ENCODE results near the gene PPARG. TPM values are rescaled to one million over a fixed set of nuclear protein-coding genes. Genes with fewer than 3 reads are reported as not detected.

PPARG gene
- total and polyA plus RNA-seq, 8 donors = 3.3 to 52.0 (median 5.4) TPM

GRCh38 chr3:12436514-12437220 is 147.8 kb downstream of the PPARG start:
- intact Hi-C loops (cut with DNase I) = no loop called here
- H3K9me3 ChIP-seq = peaks cover 0 to 2% of the 10 kb centered on the region in 2 donors
- H3K36me3 ChIP-seq = no peaks in the 10 kb centered on the region
- no peaks in the 10 kb centered on the region for H3K4me1 ChIP-seq
- no peak overlapping the region for H3K4me3 ChIP-seq
- no peak for TF ChIP-seq CTCF (IDR thresholded peaks at IDR 0.05)
- peak; percentile 65 for ATAC-seq
- DNase-seq = peak in 1 of 4 donors; percentile 40
- no peaks in the 10 kb centered on the region for H3K27me3 ChIP-seq
- H3K27ac ChIP-seq = no peak overlapping the region

- Histone ChIP-seq H3K4me3 (no peak overlapping the region), H3K36me3 (no peaks in the 10 kb centered on the region), H3K27ac (no peak overlapping the region), H3K9me3 (peaks cover 0 to 2% of the 10 kb centered on the region in 2 donors), H3K4me1 (no peaks in the 10 kb centered on the region), H3K27me3 (no peaks in the 10 kb centered on the region)
- intact Hi-C loops (cut with DNase I) = no loop called here
- ATAC-seq (no peak), DNase-seq (no peak)
- no peak for TF ChIP-seq CTCF (IDR thresholded peaks at IDR 0.05)
These were observed 148.3 kb downstream of the PPARG start for GRCh38 chr3:12437221-12437605.

- no peaks in the 10 kb centered on the region for H3K4me1 ChIP-seq
- DNase-seq (no peak), ATAC-seq (no peak)
- no peaks in the 10 kb centered on the region for H3K36me3 ChIP-seq
- peaks cover 0 to 2% of the 10 kb centered on the region in 2 donors for H3K9me3 ChIP-seq
- intact Hi-C loops (cut with DNase I) = no loop called here
- H3K27ac ChIP-seq = no peak overlapping the region
- H3K4me3 ChIP-seq = no peak overlapping the region
- no peak for TF ChIP-seq CTCF (IDR thresholded peaks at IDR 0.05)
- peaks cover 0 to 6% of the 10 kb centered on the region in 2 donors for H3K27me3 ChIP-seq
These were observed 149.0 kb downstream of the PPARG start for GRCh38 chr3:12437861-12438260.

- DNase-seq (no peak), ATAC-seq (no peak)
- no peak overlapping the region for H3K4me3 ChIP-seq
- no peaks in the 10 kb centered on the region for H3K4me1 ChIP-seq
- intact Hi-C loops (cut with DNase I) = no loop called here
- H3K27me3 ChIP-seq = peaks cover 0 to 10% of the 10 kb centered on the region in 2 donors
- TF ChIP-seq CTCF (IDR thresholded peaks at IDR 0.05) = no peak
- no peaks in the 10 kb centered on the region for H3K36me3 ChIP-seq
- H3K27ac ChIP-seq = no peak overlapping the region
- H3K9me3 ChIP-seq = no peaks in the 10 kb centered on the region
These were observed 149.4 kb downstream of the PPARG start for GRCh38 chr3:12438318-12438717.

- ATAC-seq (no peak), DNase-seq (no peak)
- peaks cover 0 to 13% of the 10 kb centered on the region in 2 donors for H3K27me3 ChIP-seq
- H3K4me1 ChIP-seq = no peaks in the 10 kb centered on the region
- H3K36me3 ChIP-seq = no peaks in the 10 kb centered on the region
- no peak for TF ChIP-seq CTCF (IDR thresholded peaks at IDR 0.05)
- H3K9me3 ChIP-seq = no peaks in the 10 kb centered on the region
- H3K27ac ChIP-seq = no peak overlapping the region
- H3K4me3 ChIP-seq = no peak overlapping the region
- intact Hi-C loops (cut with DNase I) = no loop called here
These were observed 150.5 kb downstream of the PPARG start for GRCh38 chr3:12439161-12439940.
